Inflammatory macrophage treated with lipopolysaccharide for 4 hours (primary cell): Measurements from ENCODE around the gene MRC2.

Experiments
- DNase-seq: peaks from one replicate; pipeline ENCODE4 v3.0.0-alpha.2; 2020

MRC2 gene

DNA sequence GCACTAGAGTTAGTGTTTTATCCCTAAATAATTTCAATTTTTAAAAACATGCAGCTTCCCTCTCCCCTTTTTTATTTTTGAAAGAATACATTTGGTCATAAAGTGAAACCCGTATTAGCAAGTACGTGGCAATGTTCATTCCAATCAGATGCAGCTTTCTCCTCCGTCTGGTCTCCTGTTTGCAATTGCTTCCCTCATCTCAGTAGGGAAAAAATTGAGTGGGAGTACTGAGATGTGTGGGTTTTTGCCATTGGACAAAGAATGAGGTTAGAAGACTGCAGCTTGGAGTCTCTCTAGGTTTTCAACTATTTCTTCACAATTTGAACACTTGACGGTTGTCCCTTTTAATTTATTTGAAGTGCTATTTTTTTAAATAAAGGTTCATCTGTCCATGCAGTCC is 14.4 kb upstream of the MRC2 start:
- DNase-seq: peak; percentile 15

DNA sequence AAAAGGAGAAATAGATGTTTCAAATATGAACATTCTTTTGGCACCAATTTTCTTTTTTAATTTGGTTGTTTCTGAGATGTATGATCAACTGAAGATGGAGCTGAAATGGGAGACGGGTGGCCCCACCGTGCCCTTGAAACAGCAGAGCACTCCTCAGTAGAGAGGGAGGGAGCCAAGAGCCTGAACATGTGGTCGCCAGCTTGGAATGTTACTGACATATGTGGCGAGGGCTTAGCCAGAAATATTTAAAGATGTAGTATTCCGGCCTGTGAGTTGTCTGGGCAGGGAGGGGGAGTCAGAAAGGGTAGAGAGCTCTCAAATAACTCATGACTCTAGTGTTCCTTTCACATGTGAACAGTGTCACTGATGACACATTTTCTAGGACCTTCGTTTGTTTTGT is 13.3 kb upstream of the MRC2 start:
- no peak for DNase-seq

DNA sequence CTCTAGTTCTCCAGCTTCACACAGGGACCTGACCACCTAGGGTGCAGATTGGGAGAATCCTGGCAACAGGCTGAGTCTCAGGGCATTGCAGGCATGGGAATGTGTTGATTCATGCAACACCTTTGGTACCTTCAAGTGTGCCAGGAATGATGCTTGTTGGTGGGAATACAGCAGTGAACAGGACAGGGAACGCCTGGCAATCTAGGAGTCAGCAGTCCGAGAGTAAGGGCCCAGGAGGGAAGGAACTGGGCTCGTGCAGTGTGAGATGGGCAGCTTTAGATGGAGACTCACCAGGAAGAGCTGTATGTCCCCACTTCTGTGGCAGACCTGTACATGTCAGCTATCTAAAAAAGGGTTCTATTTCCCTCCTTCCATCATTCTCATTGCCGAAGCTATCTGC is 12.0 kb upstream of the MRC2 start:
- DNase-seq: no peak

DNA sequence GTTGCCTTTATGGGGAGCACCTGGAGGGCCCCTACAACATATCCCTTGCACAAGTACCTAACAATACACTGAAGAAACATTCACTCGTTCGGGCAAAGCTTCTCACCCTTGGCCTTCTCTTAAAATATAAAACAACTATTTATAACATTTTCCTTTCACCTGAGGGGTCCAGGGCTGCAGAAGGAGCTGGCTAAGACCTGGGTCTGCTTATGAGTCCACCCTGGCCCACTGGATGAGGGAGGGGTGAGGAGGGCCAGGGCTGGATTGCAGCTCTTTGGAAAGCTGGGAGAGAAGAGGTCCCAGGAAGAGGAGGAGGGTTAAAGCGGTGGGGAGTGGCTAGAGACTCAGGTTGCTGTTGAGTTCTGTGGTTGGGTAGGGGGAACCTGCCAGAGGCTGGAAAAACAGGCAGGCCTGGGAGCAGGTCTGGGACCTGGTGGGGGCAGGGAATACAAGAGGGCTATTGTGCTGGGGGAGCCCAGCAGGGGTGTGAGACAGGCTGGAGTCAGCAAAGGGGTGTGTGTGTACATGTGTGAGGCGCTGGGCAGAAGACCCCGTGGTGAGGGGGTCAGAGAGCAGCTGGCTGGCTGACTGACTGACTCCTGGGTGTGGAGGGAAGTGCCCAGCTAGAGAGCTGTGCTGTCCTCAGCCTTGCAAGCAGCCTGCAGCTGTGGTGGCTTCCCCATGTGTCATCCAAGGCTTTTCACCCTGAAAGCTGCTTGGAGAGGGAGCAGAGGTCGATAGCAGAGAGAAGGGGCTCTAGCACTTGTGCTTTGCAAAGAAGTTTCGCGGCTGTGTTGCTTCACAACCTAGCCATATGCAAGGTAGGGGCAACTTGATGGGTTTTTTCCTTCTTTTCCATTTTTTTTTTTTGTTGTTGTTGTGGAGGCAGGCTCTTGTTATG is 10.2 kb upstream of the MRC2 start:
- no peak for DNase-seq

DNA sequence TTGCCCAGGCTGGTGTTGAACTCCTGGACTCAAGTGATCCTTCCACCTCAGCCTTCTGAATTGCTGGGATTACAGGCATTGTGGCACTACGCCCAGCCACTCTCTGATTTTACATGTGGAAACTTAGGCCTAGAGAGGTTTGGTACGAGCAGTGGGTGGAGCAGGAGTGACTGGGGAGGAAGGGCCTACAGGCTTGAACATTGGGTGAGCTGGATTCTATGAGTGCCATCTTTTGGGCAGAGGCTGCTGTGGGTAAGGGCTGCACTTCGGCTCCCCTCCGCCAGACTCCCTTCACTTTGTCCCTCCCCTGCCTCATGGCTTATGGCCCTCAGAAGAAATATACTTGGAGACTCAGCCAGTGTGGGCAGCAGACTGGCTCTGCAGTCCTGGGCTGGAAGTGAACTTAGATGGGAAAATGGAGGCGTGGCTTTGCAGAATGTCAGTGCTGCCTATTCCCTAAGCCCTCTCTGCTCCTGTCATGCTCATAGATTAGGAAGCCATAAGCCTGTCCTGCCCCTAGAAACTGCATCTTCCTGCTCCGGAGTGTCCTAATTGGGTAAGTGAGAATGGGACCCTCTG is 9.5 kb upstream of the MRC2 start:
- DNase-seq: no peak

DNA sequence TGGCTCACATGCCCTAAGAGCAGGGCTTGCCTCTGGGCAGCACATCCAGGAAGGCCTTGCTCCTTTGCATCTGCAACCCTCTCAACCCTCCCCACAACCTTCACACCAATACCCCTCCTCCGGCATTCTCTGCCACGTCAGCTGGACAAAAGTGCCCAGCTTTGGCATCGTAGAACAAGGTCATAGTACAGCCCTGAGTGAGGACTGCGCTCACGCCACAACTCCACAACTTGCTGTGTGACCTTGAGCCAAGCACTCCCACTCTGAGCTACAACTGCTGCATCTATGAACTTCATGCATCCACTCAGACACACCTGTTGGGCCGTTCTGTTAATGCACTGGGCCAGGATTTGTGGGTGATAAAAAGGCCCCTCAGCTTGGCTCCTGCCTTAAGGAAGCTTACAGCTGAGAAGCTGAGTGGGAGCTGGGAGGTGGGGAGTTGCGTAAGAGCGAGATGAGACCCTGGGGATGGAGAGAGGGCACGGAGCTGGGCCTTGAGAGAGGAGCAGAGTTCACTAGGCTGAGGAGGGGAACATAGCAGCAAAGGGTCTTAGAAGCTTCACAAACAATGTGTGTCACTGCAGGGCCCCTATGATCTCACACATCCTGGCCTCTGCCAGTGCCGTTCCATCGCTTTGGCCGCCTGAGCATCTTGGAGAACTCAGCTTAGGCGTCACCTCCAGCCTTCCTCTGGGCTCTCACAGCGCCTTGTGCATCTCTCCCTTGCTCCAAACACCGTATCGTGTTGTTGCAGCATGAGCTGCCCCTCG is 8.6 kb upstream of the MRC2 start:
- no peak for DNase-seq

DNA sequence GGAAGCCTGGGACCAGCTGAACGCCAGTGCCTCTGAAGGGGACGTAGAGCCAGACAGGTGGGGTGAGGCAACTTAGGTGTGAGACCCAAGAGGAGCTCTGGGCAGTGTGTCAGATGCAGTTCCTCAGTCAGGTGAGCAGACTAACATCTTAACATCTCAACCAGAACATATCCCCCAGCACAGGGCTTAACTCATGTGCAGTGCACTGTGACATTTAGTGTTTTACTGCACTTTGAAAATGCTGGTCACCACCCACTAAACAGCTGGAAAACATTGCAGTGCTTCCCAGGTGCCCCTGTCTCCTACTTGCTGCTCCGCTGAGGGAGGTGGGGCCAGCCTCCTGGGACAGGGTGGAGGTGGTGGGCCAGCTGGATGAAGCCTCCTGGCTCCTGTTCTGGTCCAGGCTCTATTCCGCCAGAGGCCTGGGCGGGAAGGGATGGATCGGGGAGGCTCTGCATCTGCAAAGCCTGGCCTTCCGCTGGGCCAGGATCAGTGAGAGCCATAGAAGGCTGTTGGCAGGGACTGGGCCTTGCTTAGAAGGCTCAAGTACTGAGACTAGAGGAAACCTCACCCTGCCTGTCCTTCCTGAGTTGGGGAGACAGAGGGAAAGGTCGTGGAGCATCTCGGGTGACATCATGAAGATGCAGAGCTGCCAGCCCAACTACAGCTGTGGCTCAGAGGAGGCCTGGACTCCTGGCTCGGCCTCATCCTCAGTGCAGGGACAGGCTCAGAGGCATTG is 7.9 kb upstream of the MRC2 start:
- no peak for DNase-seq

DNA sequence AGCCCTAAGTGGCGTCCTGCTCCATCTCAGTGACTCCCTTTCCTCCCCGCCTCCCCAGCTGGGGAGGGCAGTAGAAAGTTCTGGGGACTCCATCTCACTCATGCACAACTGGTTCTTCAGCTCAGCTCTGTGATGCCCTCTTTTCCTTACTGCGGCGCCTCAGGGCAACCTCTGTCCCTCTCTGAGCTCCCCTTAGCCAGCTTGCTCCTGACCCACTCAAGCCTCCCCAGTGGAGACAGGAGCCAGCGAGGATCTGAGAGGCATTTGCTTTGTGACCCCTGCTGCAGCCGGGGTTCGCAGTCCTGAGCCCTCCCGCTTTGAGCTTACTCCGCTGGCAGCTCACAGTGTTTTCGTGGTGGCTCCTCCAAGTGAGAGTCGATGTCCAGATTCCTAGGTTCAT is 6.2 kb upstream of the MRC2 start:
- DNase-seq: no peak

DNA sequence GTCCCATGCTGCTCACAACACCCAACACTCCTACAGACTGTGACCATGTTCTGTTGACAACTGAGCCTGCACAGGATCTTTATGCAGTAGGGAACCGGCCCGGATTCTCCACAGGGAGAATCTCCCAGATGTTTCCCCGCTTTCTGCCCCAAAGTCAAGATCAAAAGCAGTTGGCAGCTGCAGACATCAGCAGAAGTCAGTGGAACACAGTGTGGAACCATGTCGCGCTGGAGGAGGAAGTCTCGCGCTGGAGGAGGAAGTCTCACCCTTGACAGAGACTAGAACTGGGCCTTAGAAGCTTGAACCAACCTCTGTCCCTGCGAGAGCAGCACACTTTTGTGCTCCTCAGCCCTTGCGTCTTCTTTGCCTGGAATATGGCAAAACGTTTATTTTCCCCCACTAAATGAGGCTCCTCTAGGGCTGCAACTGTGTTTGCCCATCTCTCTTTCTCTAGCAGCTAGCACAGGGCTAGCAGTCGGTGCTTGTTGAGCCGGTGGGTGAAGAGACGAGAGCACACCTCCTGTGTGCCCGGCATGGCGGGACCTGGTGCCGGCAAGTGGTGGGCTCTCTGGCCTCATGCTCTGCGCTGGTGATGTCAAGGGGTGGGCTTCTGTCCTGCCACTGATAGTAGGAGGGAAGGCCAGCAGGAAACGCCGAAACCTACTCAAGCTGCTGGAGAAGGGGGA is 2.1 kb upstream of the MRC2 start:
- peak; percentile 35 for DNase-seq

DNA sequence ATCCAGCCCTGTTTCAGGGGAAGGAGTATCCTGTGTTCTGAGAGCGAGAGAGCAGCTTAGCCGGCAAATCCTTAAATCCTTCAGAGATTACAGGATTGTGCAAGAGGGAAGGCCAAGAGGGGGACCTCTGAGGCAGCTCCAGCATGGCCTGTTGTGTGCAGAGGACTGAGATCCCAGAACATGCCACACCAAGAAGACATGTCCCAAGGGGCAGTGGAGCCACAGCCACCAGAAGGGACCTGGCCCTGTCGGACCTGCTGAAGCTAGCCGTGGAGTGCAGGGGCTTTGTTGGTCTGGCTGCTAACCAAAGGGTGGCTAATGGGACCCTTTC is 1.6 kb upstream of the MRC2 start:
- no peak for DNase-seq

DNA sequence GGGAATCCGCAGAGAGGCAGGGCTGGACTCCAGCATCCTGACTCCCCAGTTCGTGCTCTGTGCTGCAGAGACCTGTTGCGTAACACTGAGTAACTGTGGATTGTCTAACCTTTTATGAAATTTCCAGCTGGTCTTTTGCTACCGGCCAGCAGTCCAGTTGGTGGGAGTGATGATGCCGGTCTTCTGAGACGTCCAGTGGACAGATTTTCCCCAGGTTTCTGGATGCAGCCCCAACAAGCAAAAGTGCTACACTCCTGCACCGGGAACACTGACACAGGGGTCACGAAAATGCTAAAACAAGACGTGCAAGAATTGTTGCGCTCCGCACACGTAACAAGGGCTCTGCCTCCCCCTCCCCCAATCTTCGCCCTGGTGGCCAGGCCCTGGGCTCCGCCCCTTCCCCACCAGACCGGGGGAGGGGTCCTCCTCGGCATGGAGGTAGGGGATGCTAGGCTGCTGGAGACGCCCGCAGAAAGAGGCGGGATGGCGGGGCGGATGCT is 701 bp upstream of the MRC2 start:
- peak; percentile 80 for DNase-seq

DNA sequence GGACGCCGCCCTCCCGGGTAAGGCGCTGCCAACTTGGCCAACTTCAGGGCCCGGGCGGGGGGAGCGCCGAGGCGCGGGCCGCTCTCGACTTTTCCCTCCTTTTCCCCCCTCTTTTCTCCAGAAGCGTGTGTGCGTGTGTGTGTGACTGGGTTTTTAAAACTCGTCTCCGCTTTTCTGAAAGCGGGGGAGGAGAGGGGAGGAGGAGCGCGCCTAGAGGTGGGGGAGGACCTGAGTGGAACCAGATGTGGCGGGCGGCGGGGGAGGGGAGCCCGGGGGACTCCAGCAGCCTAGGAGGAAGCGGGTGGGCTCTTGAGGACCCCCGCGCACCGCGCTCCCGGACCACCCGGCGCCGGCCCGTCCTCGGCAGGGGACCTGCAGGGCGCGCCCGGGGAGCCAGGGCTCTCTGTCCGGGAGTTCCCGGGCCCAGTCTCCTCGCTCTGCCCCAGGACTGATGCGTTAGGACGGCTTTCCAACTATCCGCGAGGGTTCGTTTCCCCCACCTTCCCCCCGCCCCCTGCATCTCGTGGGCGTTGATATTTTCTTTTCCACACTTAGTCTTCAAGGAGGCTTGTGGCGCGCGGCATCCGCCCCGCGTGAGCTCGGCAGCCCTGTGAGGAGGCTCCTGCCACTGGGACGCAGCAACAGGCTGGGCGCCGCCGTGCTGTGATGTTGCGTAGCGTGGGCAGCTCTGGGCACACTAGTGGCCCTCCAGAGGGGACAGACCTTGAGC is 599 bp downstream of the MRC2 start:
- peak; percentile 44 for DNase-seq

DNA sequence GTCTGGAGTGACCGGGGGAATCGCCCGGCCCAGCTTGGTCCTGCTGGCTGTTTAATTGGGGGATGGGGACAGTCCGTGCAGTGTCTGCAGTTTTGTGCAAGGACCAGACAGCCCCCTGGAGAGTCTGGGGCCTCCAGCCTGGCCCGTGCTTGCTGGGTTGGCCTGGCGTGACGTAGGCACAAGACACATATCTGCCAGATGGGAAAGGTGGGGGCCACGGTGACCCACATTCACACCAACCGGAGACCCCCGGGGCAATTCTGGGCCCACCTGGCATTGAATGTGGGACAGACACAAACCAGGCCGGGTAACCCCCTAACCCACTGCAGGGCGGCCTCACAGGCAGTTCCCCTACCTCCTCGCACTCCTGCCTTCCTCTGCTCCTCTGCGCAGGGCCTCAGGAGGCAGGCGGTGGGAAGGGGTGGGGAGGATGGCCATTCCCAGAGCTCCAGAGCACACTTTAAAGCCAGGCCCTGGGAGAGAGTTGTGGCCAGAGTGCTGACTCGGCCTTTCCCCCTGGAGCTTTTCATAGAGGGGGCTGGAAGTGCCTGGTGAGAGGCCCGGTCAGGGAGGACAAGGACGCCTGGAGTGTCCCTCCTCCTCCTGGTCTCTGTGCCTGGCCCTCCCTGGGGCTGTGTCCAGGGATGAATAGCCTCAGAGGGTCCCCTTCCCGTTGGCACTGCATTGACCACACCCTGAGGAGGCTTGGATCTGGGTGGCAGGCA is 1.5 kb downstream of the MRC2 start:
- no peak for DNase-seq

DNA sequence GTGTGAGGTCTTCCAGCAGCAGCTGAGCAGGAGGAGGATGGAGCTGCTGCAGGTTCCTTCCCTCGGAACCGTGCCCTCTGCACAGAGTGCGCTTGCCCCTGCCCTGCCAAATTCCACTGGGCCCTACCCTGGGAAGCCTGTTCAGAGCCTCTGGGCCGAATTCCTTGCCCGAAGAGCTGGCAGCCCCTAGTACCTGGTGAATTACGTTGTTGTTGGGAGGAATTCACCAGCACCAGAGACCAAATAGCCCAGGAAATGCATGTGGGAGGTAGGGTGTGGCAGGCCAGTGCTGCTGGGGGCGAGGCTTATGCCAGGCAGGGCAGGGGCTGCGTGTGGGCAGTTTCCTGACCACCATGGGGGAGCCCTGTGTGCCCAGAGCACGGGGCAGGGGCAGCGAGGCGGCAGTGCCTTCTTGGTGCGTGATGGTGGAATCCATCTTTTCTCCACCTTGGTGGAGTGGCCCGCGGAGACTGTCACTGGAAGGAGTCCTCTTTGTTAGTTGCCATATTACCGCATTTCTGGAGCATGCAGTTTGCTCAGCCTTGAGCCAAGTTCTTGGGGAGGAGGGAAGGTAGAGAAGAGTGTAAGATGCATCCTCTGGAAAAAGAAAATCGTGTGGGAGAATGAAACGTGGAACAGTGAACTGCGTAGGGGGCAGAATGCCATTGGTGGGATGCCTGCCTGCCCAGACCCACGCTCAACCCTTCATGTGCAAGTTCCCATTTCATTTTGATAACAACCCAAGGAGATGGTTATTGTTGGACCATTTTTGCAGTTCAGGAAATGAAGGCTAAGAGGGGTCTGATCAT is 2.3 kb downstream of the MRC2 start:
- DNase-seq: no peak

DNA sequence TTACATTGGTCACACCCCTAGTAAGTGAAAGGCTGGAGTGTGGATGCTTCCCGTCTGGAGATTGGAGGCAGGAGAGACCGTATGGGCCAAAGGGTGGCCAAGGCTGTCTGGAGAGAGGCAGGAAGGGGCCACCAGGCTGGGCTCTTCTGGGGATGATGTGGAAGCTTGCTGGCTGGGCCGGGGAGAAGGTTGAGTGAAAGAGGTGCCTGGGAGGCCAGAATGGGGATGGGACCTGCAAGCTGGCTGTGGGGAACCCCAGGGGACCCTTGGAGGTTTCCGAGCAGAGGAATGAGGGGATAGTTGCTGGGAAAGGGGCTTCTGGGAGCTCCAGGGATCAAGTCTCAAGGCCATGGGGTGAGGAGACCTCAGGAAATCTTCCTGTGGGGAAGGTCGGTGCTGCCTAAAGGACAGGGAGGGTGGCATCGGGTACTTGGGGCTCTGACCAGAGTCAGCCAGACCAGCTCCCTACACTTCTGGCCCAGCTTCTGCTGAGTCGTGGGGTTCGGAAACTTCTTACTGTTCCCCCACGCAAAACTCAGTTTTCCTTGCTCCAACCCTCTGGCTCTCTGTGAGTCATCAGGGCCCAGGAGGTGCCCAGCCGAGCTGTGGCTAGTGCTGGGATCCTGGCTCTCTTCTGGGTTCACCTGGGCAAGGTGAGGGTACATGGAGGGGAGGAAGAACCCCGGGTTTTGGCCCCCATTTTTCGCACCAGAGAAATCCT is 3.1 kb downstream of the MRC2 start:
- DNase-seq: no peak

DNA sequence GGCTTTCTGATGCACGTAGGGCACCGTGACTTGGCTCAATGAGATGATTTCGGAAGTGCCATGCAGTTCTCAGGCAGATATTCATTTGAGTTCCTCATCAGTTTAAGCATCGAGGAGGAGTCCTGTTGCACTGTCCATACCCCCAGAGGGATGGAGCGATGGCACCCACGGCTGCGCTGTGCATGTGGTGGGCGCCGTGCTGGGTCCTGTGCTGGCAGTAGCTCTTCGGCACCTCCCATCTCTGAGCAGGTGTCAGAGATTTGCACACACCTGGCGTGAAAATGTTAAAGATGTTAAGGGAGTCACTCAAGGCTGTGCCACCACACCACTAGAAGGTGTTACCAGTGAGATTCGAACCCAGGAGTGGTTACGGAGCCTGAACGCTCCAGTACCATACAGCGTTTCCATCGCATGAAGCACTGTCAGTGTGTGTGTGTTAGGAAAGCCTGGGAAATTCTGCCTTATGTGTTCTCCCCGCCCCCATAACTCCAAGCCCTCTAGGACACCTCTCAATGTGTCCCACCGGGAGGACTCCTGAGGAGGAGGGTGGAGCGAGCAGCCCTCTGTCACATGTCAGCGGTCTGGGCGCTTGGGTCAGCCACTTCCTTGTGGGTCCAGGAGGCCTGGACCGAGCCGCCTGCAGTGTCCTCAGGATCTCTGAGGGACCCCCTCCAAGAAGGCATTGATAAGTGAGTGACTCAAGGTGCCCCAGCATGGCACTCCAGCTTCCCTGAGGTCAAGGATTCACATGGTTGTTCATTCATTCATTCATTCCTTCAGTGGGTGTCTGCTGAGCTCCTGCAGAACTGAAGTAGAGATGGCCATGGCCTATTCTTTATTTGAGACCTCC is 3.8 kb downstream of the MRC2 start:
- DNase-seq: no peak

DNA sequence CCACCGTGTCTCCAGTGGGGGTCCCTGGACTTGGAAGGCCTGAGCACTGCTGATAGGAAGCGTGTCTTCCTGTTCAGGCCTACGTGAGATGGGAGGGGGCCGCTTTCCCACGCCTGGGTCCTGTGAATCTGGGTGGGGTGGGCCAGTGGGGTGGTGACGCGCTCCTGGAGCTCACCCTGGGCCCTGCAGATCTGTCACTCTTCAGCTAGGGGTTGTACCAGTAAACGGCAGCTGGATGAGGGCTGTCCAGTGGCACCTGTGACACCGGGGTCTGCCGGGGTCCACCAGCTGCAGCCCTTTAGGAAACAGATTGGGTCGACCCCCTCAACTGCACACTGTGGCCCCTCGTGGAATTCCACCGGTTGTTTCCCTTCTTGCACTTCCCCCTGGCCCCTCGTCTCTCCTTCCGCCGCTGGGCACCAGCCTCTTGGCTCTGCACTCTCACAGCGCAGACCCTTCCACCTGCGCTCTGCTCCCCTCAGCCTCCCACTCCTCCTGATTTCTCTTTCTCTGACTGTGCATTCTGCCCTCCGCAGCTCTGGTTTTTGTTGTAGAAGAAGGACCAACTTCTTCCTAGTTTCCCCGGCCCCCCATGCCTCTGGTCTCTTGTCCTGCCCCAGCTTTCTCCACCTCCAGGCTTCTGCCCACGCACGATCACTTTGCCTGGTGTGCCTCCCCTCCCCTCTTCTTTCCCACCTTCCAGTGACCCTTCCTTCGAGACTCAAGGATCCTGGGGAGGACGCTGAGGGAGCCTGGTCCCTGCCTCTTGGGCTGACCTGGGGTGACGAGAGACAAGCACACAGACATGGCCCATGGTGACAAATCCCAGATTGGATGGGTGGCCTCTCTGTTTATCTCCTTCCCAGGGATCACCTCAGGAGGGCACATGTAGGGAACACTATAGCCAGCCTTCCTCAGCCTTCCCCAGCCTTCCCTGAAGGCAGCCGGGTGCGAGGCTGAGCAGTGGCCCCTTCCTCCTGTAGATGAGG is 4.8 kb downstream of the MRC2 start:
- DNase-seq: no peak
